H1 (cell line): ENCODE results near the gene CCDC88C. TPM values are rescaled to one million over a fixed set of nuclear protein-coding genes. Genes with fewer than 3 reads are reported as not detected.

ENCODE experiments used
- CTCF ChIA-PET: fragments of 300-600 bp; sonication (Branson Sonifier 250); formaldehyde crosslinking; loops from one replicate; lab custom pipeline; 2021; ENCODE audit not compliant: partially characterized antibody; lab: Charles Lee
- POLR2A ChIA-PET: fragments of 300-600 bp; sonication (Branson Sonifier 250); formaldehyde crosslinking; loops from one replicate; lab custom pipeline; 2021; ENCODE audit warnings: inconsistent platforms; ENCODE audit not compliant: partially characterized antibody; lab: Charles Lee
- DNase-seq, 2 experiments: peaks; one replicate each; pipeline versions ENCODE4 v3.0.0 to v3.0.0-alpha.2; 2010 to 2022; ENCODE audit warnings: low spot score in 2 of 2, low read depth in 1 of 2, mixed read lengths in 1 of 2
- FAIRE-seq: peaks from 2 replicates; lab custom pipeline; 2011; peaks lifted over from hg19 to GRCh38; lab: Jason Lieb, UNC
- H2AFZ ChIP-seq: 2 replicates; pipeline ENCODE4 v1.8.1; 2012; ENCODE audit warnings: low read length, inconsistent platforms
- H2AK5ac ChIP-seq: 2 replicates; pipeline ENCODE4 v1.6.1; 2013; ENCODE audit warnings: low read depth, low read length
- H2BK120ac ChIP-seq: replicated peaks from 2 replicates; pipeline ENCODE3; 2013; ENCODE audit warnings: low read depth, low read length, inconsistent platforms
- H2BK12ac ChIP-seq: 2 replicates; pipeline ENCODE4 v1.6.1; 2013; ENCODE audit warnings: low read depth, low read length
- H2BK15ac ChIP-seq: 2 replicates; pipeline ENCODE4 v1.6.1; 2013; ENCODE audit warnings: low read length
- H2BK20ac ChIP-seq: 2 replicates; pipeline ENCODE4 v1.6.1; 2013; ENCODE audit warnings: low read length
- H2BK5ac ChIP-seq: 2 replicates; pipeline ENCODE4 v1.6.1; 2013; ENCODE audit warnings: low read depth, low read length
- H3K14ac ChIP-seq: 2 replicates; pipeline ENCODE4 v1.6.1; 2013; ENCODE audit warnings: inconsistent platforms; ENCODE audit not compliant: insufficient read length
- H3K18ac ChIP-seq: 2 replicates; pipeline ENCODE4 v1.6.1; 2013; ENCODE audit warnings: low read length; ENCODE audit errors: extremely low read depth
- H3K23ac ChIP-seq: 2 replicates; pipeline ENCODE4 v1.6.1; 2013; ENCODE audit warnings: inconsistent platforms; ENCODE audit not compliant: insufficient read length
- H3K23me2 ChIP-seq: 2 replicates; pipeline ENCODE4 v1.6.1; 2013; ENCODE audit warnings: low read depth, low read length
- H3K27ac ChIP-seq: 2 replicates; pipeline ENCODE4 v1.6.1; 2011; ENCODE audit warnings: low read depth, low read length, inconsistent platforms
- H3K27me3 ChIP-seq, 4 experiments: replicated peaks in 1 of 4; 1 replicate in 1 of 4; 2 replicates in 3 of 4; pipeline versions ENCODE4 v1.6.1 to v1.8.1; 2011 to 2013; ENCODE audit warnings: low read length in 3 of 4, mild to moderate bottlenecking in 3 of 4, inconsistent platforms in 2 of 4, mixed read lengths in 2 of 4, moderate library complexity in 1 of 4; ENCODE audit not compliant: control insufficient read depth in 3 of 4, insufficient read depth in 3 of 4; ENCODE audit errors: extremely low read depth in 1 of 4
- H3K36me3 ChIP-seq, 4 experiments: 2 replicates each; pipeline versions ENCODE4 v1.6.1 to v1.8.1; 2011 to 2013; ENCODE audit warnings: mild to moderate bottlenecking in 4 of 4, low read length in 3 of 4, moderate library complexity in 2 of 4, control low read depth in 1 of 4, inconsistent platforms in 1 of 4; ENCODE audit not compliant: insufficient read depth in 4 of 4, control insufficient read depth in 2 of 4
- H3K4ac ChIP-seq: replicated peaks from 2 replicates; pipeline ENCODE3; 2013; ENCODE audit warnings: low read length, low read depth, mixed read lengths, inconsistent platforms; ENCODE audit not compliant: insufficient read length
- H3K4me1 ChIP-seq, 4 experiments: replicated peaks in 1 of 4; 1 replicate in 1 of 4; 2 replicates in 3 of 4; pipeline versions ENCODE4 v1.6.1 to v1.8.1; 2011 to 2013; ENCODE audit warnings: low read length in 3 of 4, inconsistent platforms in 2 of 4, mixed read lengths in 1 of 4; ENCODE audit not compliant: insufficient read depth in 4 of 4, control insufficient read depth in 3 of 4
- H3K4me2 ChIP-seq, 2 experiments: 2 replicates each; pipeline versions ENCODE4 v1.6.1 to v1.8.1; 2011 to 2013; ENCODE audit warnings: low read depth in 2 of 2, low read length in 2 of 2, control low read depth in 1 of 2, inconsistent platforms in 1 of 2, mild to moderate bottlenecking in 1 of 2; ENCODE audit not compliant: insufficient read depth in 1 of 2
- H3K4me3 ChIP-seq, 4 experiments: fragments of 200-600, 300-600 bp in 1 of 4; sonication (generic), shearing (Covaris generic), sonication (Bioruptor Twin) in 1 of 4; 2 replicates each; pipeline versions ENCODE4 v1.5.1 to v1.8.1; 2011 to 2016; ENCODE audit warnings: low read length in 4 of 4, low read depth in 3 of 4, control low read depth in 2 of 4, inconsistent platforms in 2 of 4, mild to moderate bottlenecking in 2 of 4, mixed read lengths in 1 of 4, moderate library complexity in 1 of 4; ENCODE audit not compliant: insufficient read depth in 2 of 4; ENCODE audit errors: extremely low read depth in 1 of 4
- H3K56ac ChIP-seq: replicated peaks from 2 replicates; pipeline ENCODE3; 2013; ENCODE audit warnings: low read depth, mild to moderate bottlenecking, mixed read lengths, low read length, inconsistent platforms; ENCODE audit not compliant: insufficient read length
- H3K79me1 ChIP-seq: 2 replicates; pipeline ENCODE4 v1.6.1; 2013; ENCODE audit warnings: low read depth, low read length, control low read depth
- H3K79me2 ChIP-seq, 2 experiments: 2 replicates each; pipeline versions ENCODE4 v1.6.1 to v1.8.1; 2012 to 2013; ENCODE audit warnings: low read length in 2 of 2, mild to moderate bottlenecking in 2 of 2, inconsistent platforms in 1 of 2; ENCODE audit not compliant: insufficient read depth in 2 of 2, control insufficient read depth in 1 of 2
- H3K9ac ChIP-seq, 4 experiments: replicated peaks in 1 of 4; 1 replicate in 1 of 4; 2 replicates in 3 of 4; pipeline versions ENCODE4 v1.6.1 to v1.8.1; 2011 to 2013; ENCODE audit warnings: low read depth in 3 of 4, low read length in 3 of 4, control low read depth in 2 of 4, mild to moderate bottlenecking in 2 of 4, moderate library complexity in 2 of 4, inconsistent platforms in 1 of 4; ENCODE audit errors: extremely low read depth in 1 of 4
- H3K9me3 ChIP-seq, 2 experiments: 2 replicates each; pipeline versions ENCODE4 v1.6.1 to v1.8.1; 2012 to 2013; ENCODE audit warnings: mild to moderate bottlenecking in 2 of 2, moderate library complexity in 2 of 2, control low read depth in 1 of 2, inconsistent platforms in 1 of 2, low read depth in 1 of 2, low read length in 1 of 2, mixed read lengths in 1 of 2; ENCODE audit not compliant: insufficient read depth in 2 of 2
- H4K20me1 ChIP-seq, 2 experiments: replicated peaks in 1 of 2; 2 replicates each; pipeline versions ENCODE3 to v1.8.1; 2011 to 2013; ENCODE audit warnings: inconsistent platforms in 2 of 2, low read length in 2 of 2, mild to moderate bottlenecking in 1 of 2; ENCODE audit not compliant: insufficient read depth in 2 of 2, control insufficient read depth in 1 of 2
- H4K5ac ChIP-seq: 2 replicates; pipeline ENCODE4 v1.6.1; 2013; ENCODE audit warnings: low read length, low read depth, mixed read lengths, inconsistent platforms; ENCODE audit not compliant: insufficient read length
- H4K8ac ChIP-seq: 2 replicates; pipeline ENCODE4 v1.8.0; 2013; ENCODE audit warnings: mild to moderate bottlenecking, moderate library complexity, low read length, inconsistent platforms; ENCODE audit not compliant: insufficient read depth; ENCODE audit errors: extremely low read depth
- H4K91ac ChIP-seq: replicated peaks from 2 replicates; pipeline ENCODE3; 2013; ENCODE audit warnings: low read length, mixed read lengths, inconsistent platforms; ENCODE audit not compliant: insufficient read length
- CHD2 ChIP-seq: IDR thresholded peaks from 2 replicates; pipeline ENCODE4 v1.6.1; 2012; ENCODE audit warnings: low read length, improper control_type of control experiment
- EGR1 ChIP-seq: IDR thresholded peaks from 2 replicates; pipeline ENCODE4 v1.6.1; 2011; ENCODE audit warnings: low read depth, low read length, borderline replicate concordance
- EP300 ChIP-seq, 2 experiments: IDR thresholded peaks; 1 replicate in 1 of 2; 2 replicates in 1 of 2; pipeline ENCODE4 v1.6.1; 2011 to 2012; ENCODE audit warnings: low read depth in 2 of 2, low read length in 2 of 2, mild to moderate bottlenecking in 2 of 2, borderline replicate concordance in 1 of 2, inconsistent platforms in 1 of 2, moderate library complexity in 1 of 2
- FOSL1 ChIP-seq: IDR thresholded peaks from 2 replicates; pipeline ENCODE4 v1.6.1; 2011; ENCODE audit warnings: mild to moderate bottlenecking, low read depth, low read length, moderate library complexity; ENCODE audit not compliant: insufficient read depth
- KDM1A ChIP-seq: fragments of 200-600, 300-600 bp; sonication (generic); IDR thresholded peaks from 2 replicates; pipeline ENCODE4 v1.7.1; 2016; ENCODE audit warnings: mild to moderate bottlenecking, low read length, borderline replicate concordance
- KDM5A ChIP-seq: fragments of 200-600 bp; IDR thresholded peaks from 2 replicates; pipeline ENCODE4 v1.7.1; 2012; ENCODE audit warnings: mild to moderate bottlenecking, low read length, inconsistent platforms, mixed read lengths
- RAD21 ChIP-seq, 2 experiments: IDR thresholded peaks in 1 of 2; conservative IDR thresholded peaks in 1 of 2; 2 replicates each; pipeline ENCODE4 v1.6.1; 2011; ENCODE audit warnings: low read depth in 2 of 2, low read length in 2 of 2, improper control_type of control experiment in 1 of 2, inconsistent platforms in 1 of 2, mild to moderate bottlenecking in 1 of 2, moderate library complexity in 1 of 2
- SRF ChIP-seq: IDR thresholded peaks from 2 replicates; pipeline ENCODE4 v1.6.1; 2011; ENCODE audit warnings: mild to moderate bottlenecking, low read depth, low read length, moderate library complexity
- TAF1 ChIP-seq: IDR thresholded peaks from 2 replicates; pipeline ENCODE4 v1.6.1; 2011; ENCODE audit warnings: mild to moderate bottlenecking, low read depth, low read length
- WGBS, 2 experiments: shearing (Covaris generic) in 1 of 2; methylation state at CpG; one replicate each; pipeline versions ENCODE4 v1.1.6 to v1.1.7; 2013 to 2015; ENCODE audit warnings: low lambda C conversion rate in 2 of 2, mixed read lengths in 2 of 2, inconsistent platforms in 1 of 2, low coverage in 1 of 2, missing lambda C conversion rate in 1 of 2; ENCODE audit not compliant: insufficient replicate concordance in 2 of 2, insufficient coverage in 1 of 2, insufficient read length in 1 of 2; ENCODE audit errors: extremely low coverage in 1 of 2, missing lambda C conversion rate in 1 of 2; 5-methylcytosine and 5-hydroxymethylcytosine counted together
- polyA plus RNA-seq, 7 experiments: library from polyadenylated mRNA; depleted of rRNA in 3 of 7; stranded (reverse) in 5 of 7; unstranded in 2 of 7; fragments of >200 nt in 5 of 7; fragments of 200-250 nt in 2 of 7; gene quantifications; 1 replicate in 5 of 7; 2 replicates in 1 of 7; 4 replicates in 1 of 7; pipeline versions ENCODE4 v1.2.1 to v1.2.3, GENCODE V29; 2011 to 2013; ENCODE audit warnings: missing spikeins in 2 of 7, mixed read lengths in 2 of 7
- total RNA-seq: library from RNA; stranded (reverse); fragmentation: NEBNext Ultra II Directional; extraction: Animal tissue kit (Norgen Biotek cat#: 25700); gene quantifications from 2 replicates; pipeline ENCODE4 v1.2.1, GENCODE V29; 2021

Gene CCDC88C
- total and polyA plus RNA-seq, 2 of the 8 experiments (the other 6 are each of a cell fraction or from before 2014, with no cell fraction given), result 10.3 to 57.7 TPM

DNA sequence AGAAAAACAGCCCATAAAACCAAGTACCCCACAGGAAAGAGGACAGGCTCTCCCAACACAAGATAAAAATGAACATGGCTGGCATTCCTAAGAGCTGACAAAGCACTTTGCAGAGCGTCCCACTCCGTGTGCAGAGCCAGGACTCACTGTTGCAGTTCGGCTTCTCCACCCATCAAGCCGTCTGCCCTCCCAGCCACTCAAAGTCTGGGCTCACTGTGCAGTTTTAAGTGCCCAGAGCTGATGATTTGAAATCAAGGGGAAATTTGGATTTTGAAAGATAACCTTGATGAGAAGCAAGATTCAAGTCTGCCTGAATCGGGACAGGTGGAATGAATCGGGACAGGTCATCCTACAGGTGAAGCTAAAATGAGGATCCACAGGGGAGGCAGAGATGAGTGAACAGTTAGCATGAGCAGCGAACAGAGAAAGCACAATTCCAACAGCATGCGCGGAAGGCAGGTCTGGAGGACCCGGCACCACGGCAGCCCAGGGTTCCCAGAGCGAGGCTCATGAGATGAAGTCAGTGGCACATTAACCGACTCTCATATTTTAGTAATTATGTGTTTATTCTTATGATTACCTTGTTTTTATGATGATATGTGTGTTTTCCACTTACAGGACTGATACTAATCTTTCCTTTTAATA, 133.4 kb downstream of the CCDC88C start:
- no peak overlapping the region for H2BK12ac ChIP-seq
- no peaks in the 10 kb centered on the region for H3K79me2 ChIP-seq
- POLR2A ChIA-PET, result no interaction called here
- H4K20me1 ChIP-seq, result peaks cover 1 to 3% of the 10 kb centered on the region in 2 experiments
- no peak overlapping the region for H3K18ac ChIP-seq
- peak overlapping the region; percentile 26; the same call in 1 of the 2 replicates for H4K8ac ChIP-seq
- 94% methylated on average over 13 of the region's 13 CpGs; no CpG with 5 or more reads in 1 of the 2 experiments for WGBS, 2 experiments
- H3K23ac ChIP-seq, result no peak overlapping the region
- H3K27me3 ChIP-seq, result no peaks in the 10 kb centered on the region
- H3K23me2 ChIP-seq, result no peaks in the 10 kb centered on the region
- H2BK15ac ChIP-seq, result no peak overlapping the region
- no peak overlapping the region for H3K27ac ChIP-seq
- H3K4me1 ChIP-seq, result no peaks in the 10 kb centered on the region
- no peaks in the 10 kb centered on the region for H3K9me3 ChIP-seq
- no peak overlapping the region for H2AFZ ChIP-seq
- peaks cover 12 to 57% (median 38%) of the 10 kb centered on the region in 4 experiments for H3K36me3 ChIP-seq
- H3K4me3 ChIP-seq, result no peak overlapping the region
- no peak for FAIRE-seq
- H3K9ac ChIP-seq, result no peak overlapping the region
- TF ChIP-seq KDM1A (no peak), EP300 (IDR thresholded peaks at IDR 0.05; ENCODE audit: borderline replicate concordance in 1 of 2, low read depth in 2 of 2, low read length in 2 of 2) (no peak), FOSL1 (no peak), CHD2 (no peak), KDM5A (no peak), RAD21 (IDR thresholded peaks at IDR 0.05 in 1 of 2, conservative IDR thresholded peaks at IDR 0.05 in 1 of 2; ENCODE audit: low read depth in 2 of 2, low read length in 2 of 2) (no peak), SRF (no peak), TAF1 (no peak), EGR1 (no peak)
- no peak overlapping the region for H3K4ac ChIP-seq
- no peak overlapping the region for H2BK20ac ChIP-seq
- H3K4me2 ChIP-seq, result no peak overlapping the region
- CTCF ChIA-PET, result interaction anchor here (0.7 to 7.5 kb wide), 8 partner anchors 13 to 108 kb away, joined by 3 to 84 read pairs (median 6); no protein-coding TSS in a partner anchor
- H2BK120ac ChIP-seq, result no peak overlapping the region
- no peak overlapping the region for H3K56ac ChIP-seq
- no peak overlapping the region for H3K14ac ChIP-seq
- no peak overlapping the region for H4K91ac ChIP-seq
- no peak overlapping the region for H2BK5ac ChIP-seq
- no peak overlapping the region for H4K5ac ChIP-seq
- no peaks in the 10 kb centered on the region for H3K79me1 ChIP-seq
- DNase-seq, result no peak
- no peak overlapping the region for H2AK5ac ChIP-seq
